SW 1271 (cell line): Measurements from ENCODE around the gene RHOBTB3.

ENCODE experiments used
- DNase-seq, 2 experiments: peaks; one replicate each; lab custom pipeline; 2025; lab: John Stamatoyannopoulos, UW

The RHOBTB3 gene

GRCh38 chr5:95731571-95732554 is 727 bp downstream of the RHOBTB3 start:
- peak; percentile 16 to 59 for DNase-seq

GRCh38 chr5:95733107-95733665 is 2.0 kb downstream of the RHOBTB3 start:
- DNase-seq: no peak

- DNase-seq: no peak
Observed at GRCh38 chr5:95734187-95734586, 3.1 kb downstream of the RHOBTB3 start.

- no peak for DNase-seq
Observed at GRCh38 chr5:95734906-95735305, 3.8 kb downstream of the RHOBTB3 start.

GRCh38 chr5:95735406-95735805 is 4.3 kb downstream of the RHOBTB3 start:
- DNase-seq: no peak

- peak in 1 of 2 experiments; percentile 17 for DNase-seq
Observed at GRCh38 chr5:95738072-95738471, 6.9 kb downstream of the RHOBTB3 start.

- DNase-seq: no peak
Observed at GRCh38 chr5:95738834-95739233, 7.7 kb downstream of the RHOBTB3 start.

- no peak for DNase-seq
Observed at GRCh38 chr5:95739857-95740256, 8.7 kb downstream of the RHOBTB3 start.

- no peak for DNase-seq
Observed at GRCh38 chr5:95741458-95741857, 10.3 kb downstream of the RHOBTB3 start.

GRCh38 chr5:95743232-95743631 is 12.1 kb downstream of the RHOBTB3 start:
- DNase-seq: no peak

- no peak for DNase-seq
Observed at GRCh38 chr5:95743877-95744276, 12.7 kb downstream of the RHOBTB3 start.

- DNase-seq: no peak
Observed at GRCh38 chr5:95746194-95746593, 15.1 kb downstream of the RHOBTB3 start.

- no peak for DNase-seq
Observed at GRCh38 chr5:95746722-95747679, 15.9 kb downstream of the RHOBTB3 start.

- no peak for DNase-seq
Observed at GRCh38 chr5:95748133-95748532, 17.0 kb downstream of the RHOBTB3 start.

- DNase-seq: no peak
Observed at GRCh38 chr5:95754545-95754944, 23.4 kb downstream of the RHOBTB3 start.

GRCh38 chr5:95759005-95759404 is 27.9 kb downstream of the RHOBTB3 start:
- no peak for DNase-seq

GRCh38 chr5:95759634-95760033 is 28.5 kb downstream of the RHOBTB3 start:
- peak in 1 of 2 experiments; percentile 63 for DNase-seq

- peak; percentile 87 to 96 for DNase-seq
Observed at GRCh38 chr5:95760273-95761191, 29.4 kb downstream of the RHOBTB3 start.

GRCh38 chr5:95761771-95762651 is 30.9 kb downstream of the RHOBTB3 start:
- no peak for DNase-seq

GRCh38 chr5:95762652-95763041 is 31.5 kb downstream of the RHOBTB3 start:
- no peak for DNase-seq
